ENCODE measurements around the gene ZNF783.

Gene ZNF783

GRCh38 chr7:149293338-149293737 is 31.3 kb downstream of the ZNF783 start:
- Histone ChIP-seq H3K4me3 (ENCODE audit: insufficient read depth, low read length, poor library complexity, severe bottlenecking) (no peak overlapping the region), H2AFZ (ENCODE audit: low read depth, low read length, severe bottlenecking) (no peak overlapping the region), H3K36me3 (ENCODE audit: low read length) (no peaks in the 10 kb centered on the region), H3K9me2 (replicated peaks; ENCODE audit: insufficient read depth, low read length) (no peaks in the 10 kb centered on the region), H3K9ac (ENCODE audit: low read length) (no peak overlapping the region), H3K4me2 (ENCODE audit: low read depth, low read length, poor library complexity, severe bottlenecking) (no peak overlapping the region), H3K27me3 (ENCODE audit: low read length) (no peaks in the 10 kb centered on the region), H3K9me3 (ENCODE audit: insufficient read depth, low read length) (no peaks in the 10 kb centered on the region), H4K20me1 (ENCODE audit: low read depth, low read length) (no peaks in the 10 kb centered on the region), H3K27ac (ENCODE audit: low read depth, low read length) (no peak overlapping the region), H3F3A (ENCODE audit: insufficient read depth) (no peaks in the 10 kb centered on the region), H3K79me2 (ENCODE audit: insufficient read depth, low read length) (no peaks in the 10 kb centered on the region)
- TF ChIP-seq EZH2phosphoT487 (conservative IDR thresholded peaks at IDR 0.05; ENCODE audit: low read length) (no peak), CTCF (IDR thresholded peaks at IDR 0.05; ENCODE audit: insufficient read depth, low read length, poor library complexity, severe bottlenecking) (no peak)

- Histone ChIP-seq H3K9me3 (ENCODE audit: insufficient read depth, low read length) (no peaks in the 10 kb centered on the region), H4K20me1 (ENCODE audit: low read depth, low read length) (no peaks in the 10 kb centered on the region), H3K4me2 (ENCODE audit: low read depth, low read length, poor library complexity, severe bottlenecking) (no peak overlapping the region), H3F3A (ENCODE audit: insufficient read depth) (no peaks in the 10 kb centered on the region), H3K36me3 (ENCODE audit: low read length) (no peaks in the 10 kb centered on the region), H3K4me3 (ENCODE audit: insufficient read depth, low read length, poor library complexity, severe bottlenecking) (no peak overlapping the region), H3K27ac (ENCODE audit: low read depth, low read length) (no peak overlapping the region), H3K27me3 (ENCODE audit: low read length) (no peaks in the 10 kb centered on the region), H3K79me2 (ENCODE audit: insufficient read depth, low read length) (no peaks in the 10 kb centered on the region), H2AFZ (ENCODE audit: low read depth, low read length, severe bottlenecking) (no peak overlapping the region), H3K9ac (ENCODE audit: low read length) (no peak overlapping the region), H3K9me2 (replicated peaks; ENCODE audit: insufficient read depth, low read length) (no peaks in the 10 kb centered on the region)
- TF ChIP-seq EZH2phosphoT487 (conservative IDR thresholded peaks at IDR 0.05; ENCODE audit: low read length) (no peak), CTCF (IDR thresholded peaks at IDR 0.05; ENCODE audit: insufficient read depth, low read length, poor library complexity, severe bottlenecking) (no peak)
Observed at GRCh38 chr7:149293946-149294633, 32.1 kb downstream of the ZNF783 start.

GRCh38 chr7:149294634-149295480 is 32.9 kb downstream of the ZNF783 start:
- no peaks in the 10 kb centered on the region for H3K9me3 ChIP-seq (ENCODE audit: insufficient read depth, low read length)
- TF ChIP-seq EZH2phosphoT487 (conservative IDR thresholded peaks at IDR 0.05; ENCODE audit: low read length): no peak
- TF ChIP-seq CTCF (IDR thresholded peaks at IDR 0.05; ENCODE audit: insufficient read depth, low read length, poor library complexity, severe bottlenecking): no peak
- no peaks in the 10 kb centered on the region for H4K20me1 ChIP-seq (ENCODE audit: low read depth, low read length)
- no peaks in the 10 kb centered on the region for H3F3A ChIP-seq (ENCODE audit: insufficient read depth)
- H3K36me3 ChIP-seq (ENCODE audit: low read length): no peaks in the 10 kb centered on the region
- H3K9ac ChIP-seq (ENCODE audit: low read length): no peak overlapping the region
- no peaks in the 10 kb centered on the region for H3K9me2 ChIP-seq (replicated peaks; ENCODE audit: insufficient read depth, low read length)
- no peak overlapping the region for H3K27ac ChIP-seq (ENCODE audit: low read depth, low read length)
- H3K27me3 ChIP-seq (ENCODE audit: low read length): no peaks in the 10 kb centered on the region
- H3K4me3 ChIP-seq (ENCODE audit: insufficient read depth, low read length, poor library complexity, severe bottlenecking): no peak overlapping the region
- H3K4me2 ChIP-seq (ENCODE audit: low read depth, low read length, poor library complexity, severe bottlenecking): no peak overlapping the region
- H2AFZ ChIP-seq (ENCODE audit: low read depth, low read length, severe bottlenecking): no peak overlapping the region
- H3K79me2 ChIP-seq (ENCODE audit: insufficient read depth, low read length): no peaks in the 10 kb centered on the region

Measured in SU-DHL-6 (cell line).